T-helper 17 cell (primary cell): ENCODE data around the gene ADAMTSL4. TPM values are rescaled to one million over a fixed set of nuclear protein-coding genes. Genes with fewer than 3 reads are reported as not detected.
"Not testable (repeated sequence)": the region's sequence is repeated elsewhere in the genome, so short reads cannot be mapped to it uniquely, and the experiment has no call there.

Experiments
- ATAC-seq: fragments of 150-1000 bp; cut with Tn5 transposase; 2 replicates; pipeline ENCODE4 v1.10.0; 2021; ENCODE audit warnings: mild to moderate bottlenecking, moderate library complexity
- DNase-seq, 3 donors: peaks; one replicate each; pipeline versions ENCODE4 v3.0.0 to v3.0.0-alpha.2; 2020 to 2021
- H3K9me3 ChIP-seq: one replicate; pipeline ENCODE4 v1.7.0; 2013; ENCODE audit warnings: low read length, mild to moderate bottlenecking; ENCODE audit not compliant: control insufficient read depth, poor library complexity, severe bottlenecking
- H3K27ac Mint-ChIP-seq: one replicate; pipeline ENCODE4 v1.8.0; 2022; ENCODE audit warnings: mild to moderate bottlenecking, moderate library complexity, mixed read lengths
- H3K27me3 Mint-ChIP-seq: one replicate; pipeline ENCODE4 v1.8.0; 2022; ENCODE audit warnings: mixed read lengths
- H3K36me3 Mint-ChIP-seq: one replicate; pipeline ENCODE4 v1.8.0; 2022; ENCODE audit warnings: low read depth, mixed read lengths
- H3K4me1 Mint-ChIP-seq: one replicate; pipeline ENCODE4 v1.8.0; 2022; ENCODE audit warnings: mild to moderate bottlenecking, mixed read lengths
- H3K4me3 Mint-ChIP-seq: one replicate; pipeline ENCODE4 v1.8.0; 2022; ENCODE audit warnings: mild to moderate bottlenecking, moderate library complexity, mixed read lengths
- total RNA-seq, 4 donors: library from RNA in 2 of 4; stranded (reverse) in 2 of 4; gene quantifications; one replicate each; pipeline ENCODE4 v1.2.3 and lab custom pipeline; 2022 to 2026

The ADAMTSL4 gene
- total RNA-seq, 2 donors from 2014 or later, result 0.39 to 1.6 TPM

DNA sequence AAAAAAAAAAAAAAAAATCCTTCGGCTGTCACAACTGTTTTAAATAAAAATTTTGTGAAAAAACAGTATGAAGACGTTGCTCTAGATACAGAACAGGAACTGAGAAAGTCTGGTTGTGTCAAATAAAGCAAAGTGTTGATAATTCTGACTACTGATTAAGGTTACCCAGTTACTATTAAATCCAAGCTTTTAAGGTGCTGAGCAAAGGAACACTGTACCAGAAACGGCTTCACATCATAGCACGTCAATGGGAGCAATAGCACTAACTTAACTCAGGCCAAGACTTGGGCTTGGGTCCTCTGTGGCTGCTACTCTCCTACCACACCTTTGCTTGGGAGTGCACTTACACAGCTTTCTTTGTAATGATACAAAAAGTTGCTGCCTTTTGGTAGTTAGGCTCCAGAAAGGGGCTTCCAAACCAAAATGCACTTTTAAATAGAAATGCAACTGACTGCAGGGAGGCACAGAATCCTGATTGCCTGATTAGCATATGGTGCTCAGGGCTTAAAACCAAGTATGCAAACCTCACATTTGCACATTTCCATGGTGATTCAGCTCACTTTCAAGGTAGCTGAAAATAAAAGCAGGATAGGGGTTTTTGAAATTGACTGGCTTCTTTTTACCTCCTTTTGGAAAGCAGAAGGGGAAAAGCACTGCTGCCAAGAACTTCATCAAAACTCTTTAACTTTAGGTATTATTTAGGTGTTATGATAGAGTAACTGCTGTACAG, 23.9 kb downstream of the ADAMTSL4 start:
- H3K9me3 ChIP-seq, result peaks cover 9% of the 10 kb centered on the region
- H3K27me3 Mint-ChIP-seq, result no peaks in the 10 kb centered on the region
- DNase-seq (no peak), ATAC-seq (peak; percentile 10)
- H3K4me3 Mint-ChIP-seq, result peak overlapping the region; percentile 94
- H3K36me3 Mint-ChIP-seq, result peaks cover 27% of the 10 kb centered on the region
- peaks cover 54% of the 10 kb centered on the region for H3K4me1 Mint-ChIP-seq
- H3K27ac Mint-ChIP-seq, result peak overlapping the region; percentile 99

DNA sequence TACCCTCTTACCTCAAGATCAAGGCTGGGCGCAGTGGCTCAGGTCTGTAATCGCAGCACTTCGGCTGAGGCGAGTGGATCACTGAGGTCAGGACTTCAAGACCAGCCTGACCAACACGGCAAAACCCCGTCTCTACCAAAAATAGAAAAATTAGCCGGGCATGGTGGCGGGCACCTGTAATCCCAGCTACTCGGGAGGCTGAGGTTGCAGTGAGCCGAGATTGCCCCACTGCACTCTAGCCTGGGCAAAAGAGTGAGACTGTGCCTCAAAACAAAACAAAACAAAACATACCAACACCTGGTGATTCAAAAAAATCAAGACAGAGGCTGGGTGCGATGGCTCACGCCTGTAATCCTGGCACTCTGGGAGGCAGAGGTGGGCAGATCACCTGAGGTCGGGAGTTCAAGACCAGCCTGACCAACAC, 24.5 kb downstream of the ADAMTSL4 start:
- not testable (repeated sequence) for ATAC-seq

DNA sequence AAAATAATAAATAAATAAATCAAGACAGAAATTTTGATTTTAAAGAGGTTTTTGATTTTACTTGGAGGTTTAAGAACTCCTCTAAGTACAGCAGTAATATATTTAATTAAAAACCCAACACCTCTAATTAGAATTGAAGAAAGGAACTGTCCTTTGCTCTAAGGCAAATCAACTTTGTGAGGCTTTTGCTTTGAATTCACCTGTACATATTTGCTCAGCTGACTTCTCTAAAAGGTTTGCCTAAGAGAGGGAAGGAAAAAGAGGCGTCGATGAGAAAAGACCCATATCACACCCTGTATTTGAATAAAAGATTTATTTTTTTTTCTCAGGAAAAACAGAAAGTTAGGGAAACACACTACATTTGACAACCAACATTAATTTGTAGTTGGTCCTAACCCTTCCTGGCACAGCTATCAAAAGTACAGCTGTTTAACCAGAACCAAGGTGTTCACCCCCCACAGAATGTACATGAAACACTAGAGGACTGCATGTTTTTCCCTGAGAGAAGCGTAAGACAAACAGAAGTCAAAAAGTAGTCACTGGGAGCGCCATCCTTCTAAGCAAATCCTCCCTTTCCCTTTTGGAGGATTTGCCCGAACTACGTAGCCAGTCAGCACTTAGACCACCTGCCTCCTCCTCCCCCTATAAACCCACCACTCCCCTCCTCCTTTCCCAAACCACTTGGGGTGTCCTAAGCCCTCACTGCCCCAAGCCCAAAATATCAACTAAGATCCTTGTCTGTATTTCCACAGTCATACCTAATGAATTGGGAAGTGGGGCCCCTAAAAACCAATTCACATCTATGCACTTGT, 25.3 kb downstream of the ADAMTSL4 start:
- Mint-ChIP-seq H3K4me1 (peaks cover 45% of the 10 kb centered on the region), H3K4me3 (peak overlapping the region; percentile 94), H3K36me3 (peaks cover 28% of the 10 kb centered on the region), H3K27ac (peak overlapping the region; percentile 99), H3K27me3 (no peaks in the 10 kb centered on the region)
- ATAC-seq (no peak), DNase-seq (no peak)
- H3K9me3 ChIP-seq, result peaks cover 9% of the 10 kb centered on the region

More for the DNA sequence above, 24.5 kb downstream of the ADAMTSL4 start:
- Mint-ChIP-seq H3K27ac (peak overlapping the region; percentile 99), H3K36me3 (peaks cover 28% of the 10 kb centered on the region), H3K4me3 (peak overlapping the region; percentile 94), H3K4me1 (peaks cover 48% of the 10 kb centered on the region)
- H3K27me3 Mint-ChIP-seq, H3K9me3 ChIP-seq, DNase-seq: not testable (repeated sequence)

- DNase-seq (no peak), ATAC-seq (no peak)
- Mint-ChIP-seq H3K27me3 (no peaks in the 10 kb centered on the region), H3K36me3 (peaks cover 24% of the 10 kb centered on the region), H3K27ac (peak overlapping the region; percentile 99), H3K4me3 (peak overlapping the region; percentile 94), H3K4me1 (peaks cover 42% of the 10 kb centered on the region)
- peaks cover 9% of the 10 kb centered on the region for H3K9me3 ChIP-seq
Measured at GRCh38 chr1:150575072-150575489, 25.9 kb downstream of the ADAMTSL4 start.

- H3K4me1 Mint-ChIP-seq, result peaks cover 44% of the 10 kb centered on the region
Measured at GRCh38 chr1:150575518-150576366, 26.5 kb downstream of the ADAMTSL4 start.

DNA sequence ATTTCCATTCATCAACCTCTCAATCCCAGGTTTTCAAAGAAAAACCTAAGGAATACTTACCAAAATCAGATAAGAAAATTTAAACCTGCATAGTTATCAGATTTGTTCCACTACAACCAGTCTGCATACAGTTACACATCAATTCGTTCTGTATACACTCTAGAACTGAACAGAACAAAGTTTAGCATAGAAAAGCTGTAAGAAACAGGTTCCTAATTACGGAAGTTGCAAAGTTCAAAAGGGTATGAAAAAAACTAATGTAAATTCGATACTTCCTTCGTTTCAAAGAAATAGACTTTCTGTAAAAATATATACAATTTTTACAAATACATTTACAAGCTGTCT, 27.1 kb downstream of the ADAMTSL4 start:
- H3K36me3 Mint-ChIP-seq, result peaks cover 23% of the 10 kb centered on the region
- H3K4me1 Mint-ChIP-seq, result peaks cover 40% of the 10 kb centered on the region
- H3K4me3 Mint-ChIP-seq, result peak overlapping the region; percentile 94
- no peak for ATAC-seq
- DNase-seq, result no peak
- H3K9me3 ChIP-seq, result peaks cover 9% of the 10 kb centered on the region
- no peaks in the 10 kb centered on the region for H3K27me3 Mint-ChIP-seq
- H3K27ac Mint-ChIP-seq, result peak overlapping the region; percentile 99

More at GRCh38 chr1:150575518-150576366, 26.5 kb downstream of the ADAMTSL4 start:
- peaks cover 23% of the 10 kb centered on the region for H3K36me3 Mint-ChIP-seq
- ATAC-seq (no peak), DNase-seq (no peak)
- H3K9me3 ChIP-seq, result peaks cover 9% of the 10 kb centered on the region
- peak overlapping the region; percentile 99 for H3K27ac Mint-ChIP-seq
- H3K4me3 Mint-ChIP-seq, result peak overlapping the region; percentile 94
- no peaks in the 10 kb centered on the region for H3K27me3 Mint-ChIP-seq

- Mint-ChIP-seq H3K4me1 (peaks cover 39% of the 10 kb centered on the region), H3K36me3 (peaks cover 23% of the 10 kb centered on the region), H3K27ac (peak overlapping the region; percentile 99), H3K4me3 (peak overlapping the region; percentile 94), H3K27me3 (no peaks in the 10 kb centered on the region)
- ATAC-seq (no peak), DNase-seq (no peak)
- H3K9me3 ChIP-seq, result peaks cover 9% of the 10 kb centered on the region
Measured at GRCh38 chr1:150576794-150577556, 27.8 kb downstream of the ADAMTSL4 start.

GRCh38 chr1:150577557-150578271, 28.5 kb downstream of the ADAMTSL4 start:
- DNase-seq, result no peak
- Mint-ChIP-seq H3K27ac (peak overlapping the region; percentile 99), H3K4me1 (peaks cover 39% of the 10 kb centered on the region), H3K27me3 (no peaks in the 10 kb centered on the region), H3K36me3 (peaks cover 21% of the 10 kb centered on the region), H3K4me3 (peak overlapping the region; percentile 94)
- peak; percentile 22 for ATAC-seq
- peaks cover 9% of the 10 kb centered on the region for H3K9me3 ChIP-seq

- Mint-ChIP-seq H3K27ac (peak overlapping the region; percentile 99), H3K36me3 (peaks cover 21% of the 10 kb centered on the region), H3K27me3 (no peaks in the 10 kb centered on the region), H3K4me3 (peak overlapping the region; percentile 94), H3K4me1 (peaks cover 39% of the 10 kb centered on the region)
- no peak for ATAC-seq
- H3K9me3 ChIP-seq, result peaks cover 9% of the 10 kb centered on the region
- DNase-seq, result no peak
Measured at GRCh38 chr1:150578272-150579109, 29.3 kb downstream of the ADAMTSL4 start.

- Mint-ChIP-seq H3K36me3 (peaks cover 21% of the 10 kb centered on the region), H3K4me3 (peak within 1 kb of the TSS; percentile 94), H3K27me3 (no peaks in the 10 kb centered on the region), H3K27ac (peak within 1 kb of the TSS; percentile 99), H3K4me1 (peaks cover 35% of the 10 kb centered on the region)
- ATAC-seq (peak; percentile 85), DNase-seq (peak; percentile 72 to 81 (median 78))
- H3K9me3 ChIP-seq, result peaks cover 9% of the 10 kb centered on the region
Measured at GRCh38 chr1:150579110-150579944, 30.1 kb downstream of the ADAMTSL4 start, which contains the start of gene MCL1. Gene MCL1, minus strand, starts transcription at chr1:150579610. Its CDS starts 80 bp downstream, at chr1:150579530.
